ENCODE results near the gene FAAH.

DNA sequence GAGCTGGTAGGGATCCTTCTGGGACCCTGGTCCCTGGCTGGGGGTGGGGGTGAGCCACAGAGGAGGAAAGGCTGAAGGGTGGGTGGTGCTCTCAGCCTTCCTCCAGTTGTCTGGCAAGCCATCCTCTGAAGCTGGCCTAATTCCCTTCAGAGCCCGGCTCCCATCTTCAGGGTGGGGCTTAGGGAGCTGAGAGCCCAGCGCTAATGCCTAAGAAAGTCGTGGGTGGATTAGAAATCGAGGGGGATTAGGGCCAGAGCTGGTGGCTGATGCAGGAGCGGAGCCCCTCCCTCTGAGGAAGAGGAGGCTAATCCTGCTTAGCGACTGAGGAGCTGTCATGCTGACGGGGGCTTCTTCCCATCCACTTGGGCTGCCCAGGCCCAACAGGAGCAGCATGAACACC lies 64.7 kb downstream of the FAAH start:
- TF ChIP-seq, protein P1, sequence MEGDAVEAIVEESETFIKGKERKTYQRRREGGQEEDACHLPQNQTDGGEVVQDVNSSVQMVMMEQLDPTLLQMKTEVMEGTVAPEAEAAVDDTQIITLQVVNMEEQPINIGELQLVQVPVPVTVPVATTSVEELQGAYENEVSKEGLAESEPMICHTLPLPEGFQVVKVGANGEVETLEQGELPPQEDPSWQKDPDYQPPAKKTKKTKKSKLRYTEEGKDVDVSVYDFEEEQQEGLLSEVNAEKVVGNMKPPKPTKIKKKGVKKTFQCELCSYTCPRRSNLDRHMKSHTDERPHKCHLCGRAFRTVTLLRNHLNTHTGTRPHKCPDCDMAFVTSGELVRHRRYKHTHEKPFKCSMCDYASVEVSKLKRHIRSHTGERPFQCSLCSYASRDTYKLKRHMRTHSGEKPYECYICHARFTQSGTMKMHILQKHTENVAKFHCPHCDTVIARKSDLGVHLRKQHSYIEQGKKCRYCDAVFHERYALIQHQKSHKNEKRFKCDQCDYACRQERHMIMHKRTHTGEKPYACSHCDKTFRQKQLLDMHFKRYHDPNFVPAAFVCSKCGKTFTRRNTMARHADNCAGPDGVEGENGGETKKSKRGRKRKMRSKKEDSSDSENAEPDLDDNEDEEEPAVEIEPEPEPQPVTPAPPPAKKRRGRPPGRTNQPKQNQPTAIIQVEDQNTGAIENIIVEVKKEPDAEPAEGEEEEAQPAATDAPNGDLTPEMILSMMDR (IDR thresholded peaks at IDR 0.05; ENCODE audit: insufficient read depth, low read length) = no peak
- TF ChIP-seq, protein P2, sequence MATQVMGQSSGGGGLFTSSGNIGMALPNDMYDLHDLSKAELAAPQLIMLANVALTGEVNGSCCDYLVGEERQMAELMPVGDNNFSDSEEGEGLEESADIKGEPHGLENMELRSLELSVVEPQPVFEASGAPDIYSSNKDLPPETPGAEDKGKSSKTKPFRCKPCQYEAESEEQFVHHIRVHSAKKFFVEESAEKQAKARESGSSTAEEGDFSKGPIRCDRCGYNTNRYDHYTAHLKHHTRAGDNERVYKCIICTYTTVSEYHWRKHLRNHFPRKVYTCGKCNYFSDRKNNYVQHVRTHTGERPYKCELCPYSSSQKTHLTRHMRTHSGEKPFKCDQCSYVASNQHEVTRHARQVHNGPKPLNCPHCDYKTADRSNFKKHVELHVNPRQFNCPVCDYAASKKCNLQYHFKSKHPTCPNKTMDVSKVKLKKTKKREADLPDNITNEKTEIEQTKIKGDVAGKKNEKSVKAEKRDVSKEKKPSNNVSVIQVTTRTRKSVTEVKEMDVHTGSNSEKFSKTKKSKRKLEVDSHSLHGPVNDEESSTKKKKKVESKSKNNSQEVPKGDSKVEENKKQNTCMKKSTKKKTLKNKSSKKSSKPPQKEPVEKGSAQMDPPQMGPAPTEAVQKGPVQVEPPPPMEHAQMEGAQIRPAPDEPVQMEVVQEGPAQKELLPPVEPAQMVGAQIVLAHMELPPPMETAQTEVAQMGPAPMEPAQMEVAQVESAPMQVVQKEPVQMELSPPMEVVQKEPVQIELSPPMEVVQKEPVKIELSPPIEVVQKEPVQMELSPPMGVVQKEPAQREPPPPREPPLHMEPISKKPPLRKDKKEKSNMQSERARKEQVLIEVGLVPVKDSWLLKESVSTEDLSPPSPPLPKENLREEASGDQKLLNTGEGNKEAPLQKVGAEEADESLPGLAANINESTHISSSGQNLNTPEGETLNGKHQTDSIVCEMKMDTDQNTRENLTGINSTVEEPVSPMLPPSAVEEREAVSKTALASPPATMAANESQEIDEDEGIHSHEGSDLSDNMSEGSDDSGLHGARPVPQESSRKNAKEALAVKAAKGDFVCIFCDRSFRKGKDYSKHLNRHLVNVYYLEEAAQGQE (IDR thresholded peaks at IDR 0.05; ENCODE audit: insufficient replicate concordance, low read depth) = no peak
- TF ChIP-seq GABPA (IDR thresholded peaks at IDR 0.05; ENCODE audit: low read depth) = no peak

All from HL-60 (cell line).